ENCODE results near the gene CT55.

DNA sequence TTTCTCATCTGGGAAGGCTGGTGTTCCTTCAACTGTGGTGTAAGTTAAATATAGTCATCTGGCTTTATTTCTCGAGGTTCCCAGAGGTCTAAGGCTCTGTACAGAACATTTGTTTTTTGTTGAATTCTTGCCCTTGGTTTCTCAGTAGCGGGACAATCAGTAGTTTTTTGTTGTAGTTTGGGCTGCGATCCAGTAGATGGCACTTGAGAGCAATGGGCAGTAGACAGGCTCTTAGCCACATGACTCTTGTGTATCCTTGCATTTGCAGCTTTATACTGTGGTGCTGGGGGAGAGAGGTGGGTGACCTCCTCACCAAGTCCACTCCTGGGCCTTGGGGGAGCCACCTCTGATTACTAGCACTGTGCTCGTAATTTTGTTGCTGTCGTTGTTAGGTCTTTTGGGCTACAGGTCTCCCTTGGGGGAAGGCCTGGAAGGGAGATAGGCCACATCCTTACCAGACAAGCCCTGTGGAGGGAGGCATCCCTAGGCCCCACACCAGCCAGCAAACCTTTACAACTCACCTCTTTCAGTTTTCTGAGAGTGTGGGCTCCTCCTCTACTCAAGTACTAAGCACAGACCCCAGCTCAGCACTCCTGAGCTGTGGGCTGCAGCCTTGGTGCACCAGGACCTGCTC lies 59.0 kb downstream of the CT55 start:
- TF ChIP-seq, protein P1, sequence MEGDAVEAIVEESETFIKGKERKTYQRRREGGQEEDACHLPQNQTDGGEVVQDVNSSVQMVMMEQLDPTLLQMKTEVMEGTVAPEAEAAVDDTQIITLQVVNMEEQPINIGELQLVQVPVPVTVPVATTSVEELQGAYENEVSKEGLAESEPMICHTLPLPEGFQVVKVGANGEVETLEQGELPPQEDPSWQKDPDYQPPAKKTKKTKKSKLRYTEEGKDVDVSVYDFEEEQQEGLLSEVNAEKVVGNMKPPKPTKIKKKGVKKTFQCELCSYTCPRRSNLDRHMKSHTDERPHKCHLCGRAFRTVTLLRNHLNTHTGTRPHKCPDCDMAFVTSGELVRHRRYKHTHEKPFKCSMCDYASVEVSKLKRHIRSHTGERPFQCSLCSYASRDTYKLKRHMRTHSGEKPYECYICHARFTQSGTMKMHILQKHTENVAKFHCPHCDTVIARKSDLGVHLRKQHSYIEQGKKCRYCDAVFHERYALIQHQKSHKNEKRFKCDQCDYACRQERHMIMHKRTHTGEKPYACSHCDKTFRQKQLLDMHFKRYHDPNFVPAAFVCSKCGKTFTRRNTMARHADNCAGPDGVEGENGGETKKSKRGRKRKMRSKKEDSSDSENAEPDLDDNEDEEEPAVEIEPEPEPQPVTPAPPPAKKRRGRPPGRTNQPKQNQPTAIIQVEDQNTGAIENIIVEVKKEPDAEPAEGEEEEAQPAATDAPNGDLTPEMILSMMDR (conservative IDR thresholded peaks at IDR 0.05; ENCODE audit: low read depth, low read length), result peak; percentile 77
- TF ChIP-seq EZH2 (IDR thresholded peaks at IDR 0.05; ENCODE audit: low read length, unreplicated experiment), result no peak
